Endodermal cell (in vitro differentiated cells): ENCODE measurements around the gene CAPN2. TPM values are rescaled to one million over a fixed set of nuclear protein-coding genes. Genes with fewer than 3 reads are reported as not detected.
A peak's percentile ranks its signal among the peaks of the same experiment; 100 is the strongest.

Source experiments
- DNase-seq: peaks from one replicate; pipeline ENCODE4 v3.0.0-alpha.2; 2017
- H3K27ac ChIP-seq: 2 replicates; pipeline ENCODE4 v1.5.1; 2013; ENCODE audit warnings: mild to moderate bottlenecking, low read depth, low read length, moderate library complexity
- H3K27me3 ChIP-seq: 2 replicates; pipeline ENCODE4 v1.6.1; 2013; ENCODE audit warnings: mild to moderate bottlenecking, low read length, moderate library complexity; ENCODE audit not compliant: insufficient read depth, control insufficient read depth, poor library complexity, severe bottlenecking
- H3K36me3 ChIP-seq: 2 replicates; pipeline ENCODE4 v1.7.0; 2013; ENCODE audit warnings: mild to moderate bottlenecking, low read length, moderate library complexity; ENCODE audit not compliant: control insufficient read depth, insufficient read depth
- H3K4me1 ChIP-seq: one replicate; pipeline ENCODE4 v1.7.0; 2013; ENCODE audit warnings: low read length; ENCODE audit not compliant: control insufficient read depth, insufficient read depth
- H3K4me3 ChIP-seq: 2 replicates; pipeline ENCODE4 v1.5.1; 2013; ENCODE audit warnings: mild to moderate bottlenecking, low read length, moderate library complexity
- H3K9ac ChIP-seq: 2 replicates; pipeline ENCODE4 v1.6.1; 2013; ENCODE audit warnings: mild to moderate bottlenecking, low read length, moderate library complexity; ENCODE audit not compliant: poor library complexity, severe bottlenecking; ENCODE audit errors: extremely low read depth
- H3K9me3 ChIP-seq: 2 replicates; pipeline ENCODE4 v1.6.1; 2013; ENCODE audit warnings: mild to moderate bottlenecking, low read length, moderate library complexity; ENCODE audit not compliant: control insufficient read depth
- H3K27ac Mint-ChIP-seq: 2 replicates; pipeline ENCODE4 v1.8.0; 2020; ENCODE audit warnings: mixed read lengths
- H3K27me3 Mint-ChIP-seq: 2 replicates; pipeline ENCODE4 v1.8.0; 2021; ENCODE audit warnings: mild to moderate bottlenecking, mixed read lengths; ENCODE audit not compliant: insufficient read depth
- H3K36me3 Mint-ChIP-seq: 2 replicates; pipeline ENCODE4 v1.8.0; 2020; ENCODE audit warnings: low read depth, mixed read lengths
- H3K4me1 Mint-ChIP-seq: 2 replicates; pipeline ENCODE4 v1.8.0; 2020; ENCODE audit warnings: mixed read lengths
- H3K4me3 Mint-ChIP-seq: 2 replicates; pipeline ENCODE4 v1.8.0; 2020; ENCODE audit warnings: mild to moderate bottlenecking, moderate library complexity, mixed read lengths
- H3K9me3 Mint-ChIP-seq: 2 replicates; pipeline ENCODE4 v1.8.0; 2020; ENCODE audit warnings: mild to moderate bottlenecking, mixed read lengths
- CTCF ChIP-seq: fragments of 200-600 bp; sonication (generic); conservative IDR thresholded peaks from 2 replicates; pipeline ENCODE4 v1.5.0; 2021; ENCODE audit warnings: antibody characterized with exemption, mild to moderate bottlenecking
- WGBS, 2 experiments: methylation state at CpG; one replicate each; pipeline versions ENCODE4 v1.1.5 to v1.1.7; 2013; ENCODE audit warnings: missing lambda C conversion rate in 2 of 2, mixed read lengths in 1 of 2; ENCODE audit not compliant: insufficient coverage in 1 of 2, insufficient read length in 1 of 2; 5-methylcytosine and 5-hydroxymethylcytosine counted together
- total RNA-seq, 2 donors: library from RNA; stranded (reverse); fragmentation: NEBNext Ultra II Directional in 1 of 2; extraction: Animal tissue kit (Norgen Biotek cat#: 25700) in 1 of 2; gene quantifications; 2 replicates in 1 of 2; 3 replicates in 1 of 2; pipeline ENCODE4 v1.2.1, GENCODE V29; 2021

The CAPN2 gene
- total RNA-seq, 2 donors from 2014 or later, result 49.2 to 49.7 TPM

DNA sequence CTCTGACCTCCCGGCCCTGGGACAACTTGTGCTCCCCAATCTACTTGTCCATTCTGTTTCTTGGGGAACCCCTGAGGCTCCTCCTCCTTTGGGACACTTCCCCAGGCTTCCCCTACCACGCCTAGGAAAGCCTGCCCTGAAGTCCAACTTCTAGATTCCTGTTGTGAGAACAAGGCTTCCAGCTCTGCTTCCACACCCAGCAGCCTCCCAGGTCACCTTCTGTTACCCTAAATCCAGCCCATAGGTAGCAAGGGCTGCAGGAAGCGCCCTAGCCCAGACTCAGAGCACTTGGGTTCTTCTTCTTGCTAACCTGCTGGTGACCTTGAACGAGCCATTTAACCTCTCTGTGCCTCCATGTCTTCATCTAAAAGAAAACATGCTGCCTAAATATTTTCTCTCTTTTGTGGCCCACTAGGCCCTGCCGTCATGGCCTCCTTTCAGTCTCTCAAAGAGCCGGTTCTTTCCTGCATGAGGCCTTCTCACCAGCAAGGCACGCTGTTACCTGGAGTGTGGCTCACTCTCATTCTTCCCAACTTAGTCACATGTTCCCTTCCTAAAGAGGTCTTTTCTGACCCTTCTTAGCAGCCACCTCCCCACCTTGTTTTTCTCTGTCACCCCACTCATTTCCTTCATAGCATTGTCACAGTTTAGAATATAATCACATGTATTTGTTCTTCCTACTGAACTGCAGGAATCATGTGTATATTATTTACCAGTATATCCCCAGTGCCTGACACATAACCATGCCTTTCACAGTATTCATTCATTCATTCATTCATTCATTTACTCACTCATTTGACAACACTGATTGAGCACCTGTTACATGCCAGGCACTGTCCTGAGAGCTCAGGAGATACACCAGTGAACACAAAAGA, 1.4 kb downstream of the CAPN2 start:
- no peak for DNase-seq
- Histone ChIP-seq H3K4me1 (peaks cover 21% of the 10 kb centered on the region), H3K9ac (peak overlapping the region; percentile 73), H3K4me3 (peak overlapping the region; percentile 92), H3K36me3 (peaks cover 30% of the 10 kb centered on the region), H3K27ac (no peak overlapping the region), H3K27me3 (no peaks in the 10 kb centered on the region), H3K9me3 (no peaks in the 10 kb centered on the region)
- no peak for TF ChIP-seq CTCF
- Mint-ChIP-seq H3K27me3 (peaks cover 35% of the 10 kb centered on the region), H3K36me3 (peaks cover 8% of the 10 kb centered on the region), H3K4me3 (peak overlapping the region; percentile 77), H3K4me1 (peaks cover 40% of the 10 kb centered on the region), H3K9me3 (no peaks in the 10 kb centered on the region), H3K27ac (no peak overlapping the region)
- WGBS, 2 experiments, result 59 to 64% methylated on average over 7 of the region's 7 CpGs

- Histone ChIP-seq H3K9ac (no peak overlapping the region), H3K27ac (no peak overlapping the region), H3K27me3 (no peaks in the 10 kb centered on the region), H3K9me3 (no peaks in the 10 kb centered on the region), H3K4me1 (peaks cover 21% of the 10 kb centered on the region), H3K36me3 (peaks cover 31% of the 10 kb centered on the region), H3K4me3 (peak overlapping the region; percentile 92)
- no peak for DNase-seq
- WGBS, 2 experiments, result 83 to 94% methylated on average over 1 to 2 of the region's 2 CpGs
- no peak overlapping the region for H3K27ac Mint-ChIP-seq
- no peak for TF ChIP-seq CTCF
- no peaks in the 10 kb centered on the region for H3K9me3 Mint-ChIP-seq
- H3K27me3 Mint-ChIP-seq, result peaks cover 34% of the 10 kb centered on the region
- no peak overlapping the region for H3K4me3 Mint-ChIP-seq
- peaks cover 43% of the 10 kb centered on the region for H3K4me1 Mint-ChIP-seq
- H3K36me3 Mint-ChIP-seq, result peaks cover 11% of the 10 kb centered on the region
These were observed 2.0 kb downstream of the CAPN2 start for GRCh38 chr1:223714421-223714724.

GRCh38 chr1:223714849-223715603, 2.7 kb downstream of the CAPN2 start:
- peaks cover 35% of the 10 kb centered on the region for H3K36me3 ChIP-seq
- no peak for TF ChIP-seq CTCF
- peak overlapping the region; percentile 58 for H3K4me3 ChIP-seq
- H3K27ac ChIP-seq, result no peak overlapping the region
- peak; percentile 80 for DNase-seq
- peaks cover 36% of the 10 kb centered on the region for H3K27me3 Mint-ChIP-seq
- peaks cover 21% of the 10 kb centered on the region for H3K4me1 ChIP-seq
- peak overlapping the region; percentile 7 for H3K4me3 Mint-ChIP-seq
- no peaks in the 10 kb centered on the region for H3K9me3 ChIP-seq
- H3K9ac ChIP-seq, result no peak overlapping the region
- H3K4me1 Mint-ChIP-seq, result peaks cover 49% of the 10 kb centered on the region
- WGBS, 2 experiments, result 62 to 70% methylated on average over 7 to 9 of the region's 9 CpGs
- H3K27me3 ChIP-seq, result no peaks in the 10 kb centered on the region
- H3K36me3 Mint-ChIP-seq, result peaks cover 15% of the 10 kb centered on the region
- H3K27ac Mint-ChIP-seq, result no peak overlapping the region
- no peaks in the 10 kb centered on the region for H3K9me3 Mint-ChIP-seq
